NT2/D1 (cell line): ENCODE measurements around the gene DRGX.

ENCODE experiments used
- DNase-seq: peaks from one replicate; pipeline ENCODE4 v3.0.0-alpha.2; 2011; ENCODE audit warnings: low read depth, low spot score
- H3K27me3 ChIP-seq: 2 replicates; pipeline ENCODE4 v1.6.0; 2011; ENCODE audit warnings: mild to moderate bottlenecking; ENCODE audit not compliant: insufficient read length, insufficient read depth
- H3K36me3 ChIP-seq: 2 replicates; pipeline ENCODE4 v1.6.1; 2011; ENCODE audit warnings: mild to moderate bottlenecking, low read length, mixed read lengths; ENCODE audit not compliant: insufficient read depth, insufficient read length
- H3K4me1 ChIP-seq: 2 replicates; pipeline ENCODE4 v1.5.1; 2011; ENCODE audit not compliant: insufficient read depth, insufficient read length
- H3K4me3 ChIP-seq: 2 replicates; pipeline ENCODE4 v1.5.1; 2011; ENCODE audit warnings: low read depth; ENCODE audit not compliant: insufficient read length
- H3K9ac ChIP-seq: 2 replicates; pipeline ENCODE4 v1.6.0; 2011; ENCODE audit warnings: low read depth; ENCODE audit not compliant: insufficient read length
- H3K9me3 ChIP-seq: 2 replicates; pipeline ENCODE4 v1.5.1; 2011; ENCODE audit warnings: mild to moderate bottlenecking, low read length; ENCODE audit not compliant: insufficient read depth
- SUZ12 ChIP-seq: IDR thresholded peaks from 2 replicates; pipeline ENCODE4 v1.6.1; 2011; ENCODE audit not compliant: insufficient read length, insufficient read depth; ENCODE audit errors: extremely low read depth
- YY1 ChIP-seq: IDR thresholded peaks from 2 replicates; pipeline ENCODE4 v1.6.1; 2011; ENCODE audit not compliant: insufficient read length, insufficient read depth
- ZNF274 ChIP-seq: IDR thresholded peaks from 2 replicates; pipeline ENCODE4 v1.6.1; 2011; ENCODE audit warnings: mild to moderate bottlenecking, low read depth, low read length

DRGX gene

GRCh38 chr10:49395741-49396665, at the start of gene DRGX:
DRGX (minus strand) TSS chr10:49396089; CDS start chr10:49395440, 649 bp downstream.
- Histone ChIP-seq H3K27me3 (peaks cover 94% of the 10 kb centered on the region), H3K4me1 (peaks cover 6% of the 10 kb centered on the region), H3K9me3 (no peaks in the 10 kb centered on the region), H3K9ac (peak within 1 kb of the TSS; percentile 32), H3K36me3 (no peaks in the 10 kb centered on the region), H3K4me3 (peak within 1 kb of the TSS; percentile 46)
- DNase-seq: no peak
- TF ChIP-seq YY1 (no peak), SUZ12 (peak; percentile 21)

GRCh38 chr10:49444349-49444748, 48.5 kb upstream of the DRGX start:
- Histone ChIP-seq H3K36me3 (no peaks in the 10 kb centered on the region), H3K9me3 (no peaks in the 10 kb centered on the region), H3K27me3 (no peaks in the 10 kb centered on the region), H3K9ac (no peak overlapping the region), H3K4me1 (peaks cover 2% of the 10 kb centered on the region), H3K4me3 (no peak overlapping the region)
- DNase-seq: no peak
- no peak for TF ChIP-seq YY1
- TF ChIP-seq SUZ12: no peak
- TF ChIP-seq ZNF274: no peak

DNA sequence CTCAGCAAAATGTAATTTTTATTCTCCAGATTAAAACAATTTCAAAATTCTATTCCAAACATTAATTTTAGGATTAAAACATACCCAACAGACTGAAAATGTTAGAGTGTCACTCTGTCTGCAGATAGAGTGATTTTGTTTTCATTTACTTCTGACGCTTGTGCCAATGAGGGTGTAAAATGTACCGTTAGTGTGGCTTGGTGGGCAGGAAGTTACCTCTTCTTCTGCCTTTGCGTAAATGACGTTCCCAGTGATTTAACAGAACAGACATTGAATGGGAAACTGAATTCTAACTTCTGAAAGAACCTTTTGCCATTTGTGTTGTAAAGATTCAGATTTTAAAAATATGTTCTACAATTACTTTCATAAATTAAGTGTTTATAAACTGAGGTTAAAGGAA, 47.0 kb upstream of the DRGX start:
- Histone ChIP-seq H3K4me3 (no peak overlapping the region), H3K9ac (no peak overlapping the region), H3K27me3 (no peaks in the 10 kb centered on the region), H3K4me1 (peaks cover 2% of the 10 kb centered on the region), H3K36me3 (no peaks in the 10 kb centered on the region), H3K9me3 (no peaks in the 10 kb centered on the region)
- TF ChIP-seq SUZ12 (no peak), YY1 (no peak), ZNF274 (no peak)
- no peak for DNase-seq

DNA sequence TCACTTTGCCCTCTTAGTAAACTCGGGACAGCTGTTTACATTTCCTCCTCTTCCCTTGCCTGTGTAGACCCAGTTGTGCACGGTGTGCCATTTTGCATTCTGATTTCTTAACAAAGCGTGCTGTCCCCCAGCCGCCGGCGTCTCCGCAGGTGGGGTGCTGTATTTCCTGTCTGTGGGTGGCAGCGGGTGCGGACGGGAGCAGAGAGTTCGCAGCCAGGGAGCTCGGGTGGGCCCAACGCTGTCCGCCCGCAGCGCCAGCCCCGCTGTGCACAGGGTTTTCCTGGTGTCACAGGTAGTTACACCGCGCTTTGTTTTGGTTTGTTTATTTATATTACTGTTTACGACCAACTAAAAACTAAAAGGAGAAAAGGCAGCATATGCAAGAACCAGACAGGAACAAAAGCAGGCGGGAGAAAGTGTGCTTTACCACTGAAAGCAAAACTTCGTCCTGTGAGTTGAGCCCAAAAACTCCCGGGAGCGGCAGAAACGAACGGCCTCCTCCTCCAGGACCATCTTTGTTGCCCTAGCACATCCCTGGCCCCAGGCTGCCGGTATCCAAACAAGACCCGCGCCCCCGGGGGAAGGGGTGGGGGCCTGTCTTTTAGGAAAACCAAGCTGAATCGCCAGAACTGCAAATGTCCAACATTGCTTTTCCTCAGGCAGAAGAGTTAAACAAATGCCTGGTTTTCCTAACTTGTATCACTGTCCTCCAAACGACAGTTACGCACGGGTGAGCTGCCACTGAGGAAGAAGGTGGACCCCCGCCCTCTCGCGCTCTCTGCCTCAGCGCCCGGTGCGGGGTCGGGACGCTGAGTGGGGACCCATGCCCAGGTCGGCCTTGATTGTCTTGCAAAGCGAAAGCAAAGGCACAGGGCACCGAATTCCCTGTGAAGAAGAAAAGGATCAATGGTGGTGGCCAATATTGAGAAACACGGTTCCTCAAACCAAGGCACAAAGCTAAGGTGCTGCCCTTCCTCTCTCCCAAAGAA, 45.9 kb upstream of the DRGX start:
- no peaks in the 10 kb centered on the region for H3K9me3 ChIP-seq
- H3K4me3 ChIP-seq: no peak overlapping the region
- H3K9ac ChIP-seq: no peak overlapping the region
- peaks cover 2% of the 10 kb centered on the region for H3K4me1 ChIP-seq
- no peaks in the 10 kb centered on the region for H3K27me3 ChIP-seq
- H3K36me3 ChIP-seq: no peaks in the 10 kb centered on the region
- DNase-seq: no peak
- no peak for TF ChIP-seq SUZ12
- TF ChIP-seq YY1: no peak
- no peak for TF ChIP-seq ZNF274

- H3K36me3 ChIP-seq: no peaks in the 10 kb centered on the region
- no peaks in the 10 kb centered on the region for H3K27me3 ChIP-seq
- TF ChIP-seq SUZ12: no peak
- no peaks in the 10 kb centered on the region for H3K4me1 ChIP-seq
- H3K9me3 ChIP-seq: no peaks in the 10 kb centered on the region
- no peak for DNase-seq
- H3K4me3 ChIP-seq: no peak overlapping the region
- H3K9ac ChIP-seq: no peak overlapping the region
Measured at GRCh38 chr10:49435225-49435624, 39.3 kb upstream of the DRGX start.

DNA sequence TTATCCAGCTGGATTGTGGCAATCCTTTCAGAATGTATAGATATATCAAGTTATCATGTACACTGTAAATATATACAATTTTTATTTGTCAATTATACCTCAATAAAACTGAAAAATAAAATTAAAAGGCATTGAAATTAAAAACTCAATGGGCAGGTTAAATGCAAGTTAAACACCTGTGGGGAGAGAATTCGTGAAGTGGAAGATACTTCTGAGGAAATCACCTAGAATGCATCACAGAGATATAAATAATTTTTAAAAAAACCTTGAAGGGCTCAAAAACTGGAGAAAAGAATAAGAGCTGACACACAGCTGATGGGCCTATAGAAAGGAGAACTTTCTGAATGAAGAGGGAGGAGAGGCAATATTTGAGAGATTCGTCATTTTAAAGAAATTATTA, 37.2 kb upstream of the DRGX start:
- H3K4me1 ChIP-seq: no peaks in the 10 kb centered on the region
- TF ChIP-seq SUZ12 (no peak), YY1 (no peak), ZNF274 (no peak)
- no peaks in the 10 kb centered on the region for H3K9me3 ChIP-seq
- no peak overlapping the region for H3K4me3 ChIP-seq
- no peak overlapping the region for H3K9ac ChIP-seq
- no peaks in the 10 kb centered on the region for H3K27me3 ChIP-seq
- no peak for DNase-seq
- H3K36me3 ChIP-seq: no peaks in the 10 kb centered on the region

GRCh38 chr10:49431426-49431825, 35.5 kb upstream of the DRGX start:
- no peak for DNase-seq
- peaks cover 3% of the 10 kb centered on the region; the same call in 1 of the 2 replicates for H3K9me3 ChIP-seq
- no peak overlapping the region for H3K4me3 ChIP-seq
- H3K9ac ChIP-seq: no peak overlapping the region
- H3K36me3 ChIP-seq: no peaks in the 10 kb centered on the region
- no peaks in the 10 kb centered on the region for H3K27me3 ChIP-seq
- no peaks in the 10 kb centered on the region for H3K4me1 ChIP-seq
- TF ChIP-seq SUZ12 (no peak), YY1 (no peak), ZNF274 (no peak)
